AG04450 (cell line): Measurements from ENCODE around the gene PLPP3. TPM values are rescaled to one million over a fixed set of nuclear protein-coding genes. Genes with fewer than 3 reads are reported as not detected.
A peak's percentile ranks its signal among the peaks of the same experiment; 100 is the strongest.

Experiments
- CTCF ChIA-PET: fragments of 300-600, 350-600 bp; formaldehyde crosslinking; extraction: SDS; loops from one replicate; lab custom pipeline; 2022; ENCODE audit warnings: antibody characterized with exemption, inconsistent platforms; lab: Charles Lee
- POLR2A ChIA-PET: fragments of 350-600 bp; formaldehyde crosslinking; extraction: SDS; loops from one replicate; lab custom pipeline; 2021; ENCODE audit warnings: antibody characterized with exemption, inconsistent platforms; lab: Yijun Ruan, JAX
- DNase-seq: peaks from one replicate; pipeline ENCODE4 v3.0.0-alpha.2; 2011; ENCODE audit warnings: low read depth, low spot score
- H3K27ac ChIP-seq: one replicate; pipeline ENCODE4 v1.5.1; 2012; ENCODE audit warnings: low read depth, low read length, control low read depth
- H3K27me3 ChIP-seq: one replicate; pipeline ENCODE4 v1.6.0; 2012; ENCODE audit warnings: low read length; ENCODE audit not compliant: control insufficient read depth, insufficient read depth
- H3K4me3 ChIP-seq: 2 replicates; pipeline ENCODE4 v1.5.1; 2011; ENCODE audit warnings: mild to moderate bottlenecking, low read depth, low read length, control low read depth
- H3K9me3 ChIP-seq: 2 replicates; pipeline ENCODE4 v1.5.1; 2012; ENCODE audit warnings: low read length; ENCODE audit not compliant: control insufficient read depth, insufficient read depth
- polyA plus RNA-seq: library from polyadenylated mRNA; depleted of rRNA; stranded (reverse); fragments of >200 nt; gene quantifications from 2 replicates; pipeline ENCODE4 v1.2.3, GENCODE V29; 2011
- TF ChIP-seq, protein P1 (sequence below): IDR thresholded peaks from 2 replicates; pipeline ENCODE4 v1.5.1; 2011; ENCODE audit warnings: low read depth, low read length, control low read depth, inconsistent platforms

The PLPP3 gene
- polyA plus RNA-seq, 1 experiment: 210 TPM

DNA sequence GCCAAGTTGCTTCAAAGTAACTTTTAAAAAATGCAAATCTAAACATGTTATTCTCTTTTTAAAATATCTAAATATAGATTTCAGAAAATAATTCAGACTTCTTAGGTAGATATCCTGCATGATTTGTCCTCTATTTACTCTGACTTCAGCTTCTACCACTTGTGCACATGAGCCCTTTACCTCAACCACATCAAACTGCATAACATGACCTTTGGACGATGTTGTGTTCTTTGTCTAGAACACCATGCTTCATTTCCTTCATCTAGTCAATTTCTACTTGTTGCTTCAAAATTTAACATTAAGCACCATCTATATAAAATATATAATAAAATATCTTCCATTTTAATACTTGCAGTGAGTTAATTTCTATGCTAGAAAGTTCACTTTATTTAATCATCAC lies 96.9 kb downstream of the PLPP3 start:
- ChIA-PET CTCF (no interaction called here), POLR2A (no interaction called here)
- Histone ChIP-seq H3K27ac (no peak overlapping the region), H3K27me3 (no peaks in the 10 kb centered on the region), H3K4me3 (no peak overlapping the region), H3K9me3 (no peaks in the 10 kb centered on the region)
- TF ChIP-seq, protein P1, sequence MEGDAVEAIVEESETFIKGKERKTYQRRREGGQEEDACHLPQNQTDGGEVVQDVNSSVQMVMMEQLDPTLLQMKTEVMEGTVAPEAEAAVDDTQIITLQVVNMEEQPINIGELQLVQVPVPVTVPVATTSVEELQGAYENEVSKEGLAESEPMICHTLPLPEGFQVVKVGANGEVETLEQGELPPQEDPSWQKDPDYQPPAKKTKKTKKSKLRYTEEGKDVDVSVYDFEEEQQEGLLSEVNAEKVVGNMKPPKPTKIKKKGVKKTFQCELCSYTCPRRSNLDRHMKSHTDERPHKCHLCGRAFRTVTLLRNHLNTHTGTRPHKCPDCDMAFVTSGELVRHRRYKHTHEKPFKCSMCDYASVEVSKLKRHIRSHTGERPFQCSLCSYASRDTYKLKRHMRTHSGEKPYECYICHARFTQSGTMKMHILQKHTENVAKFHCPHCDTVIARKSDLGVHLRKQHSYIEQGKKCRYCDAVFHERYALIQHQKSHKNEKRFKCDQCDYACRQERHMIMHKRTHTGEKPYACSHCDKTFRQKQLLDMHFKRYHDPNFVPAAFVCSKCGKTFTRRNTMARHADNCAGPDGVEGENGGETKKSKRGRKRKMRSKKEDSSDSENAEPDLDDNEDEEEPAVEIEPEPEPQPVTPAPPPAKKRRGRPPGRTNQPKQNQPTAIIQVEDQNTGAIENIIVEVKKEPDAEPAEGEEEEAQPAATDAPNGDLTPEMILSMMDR: no peak
- no peak for DNase-seq

DNA sequence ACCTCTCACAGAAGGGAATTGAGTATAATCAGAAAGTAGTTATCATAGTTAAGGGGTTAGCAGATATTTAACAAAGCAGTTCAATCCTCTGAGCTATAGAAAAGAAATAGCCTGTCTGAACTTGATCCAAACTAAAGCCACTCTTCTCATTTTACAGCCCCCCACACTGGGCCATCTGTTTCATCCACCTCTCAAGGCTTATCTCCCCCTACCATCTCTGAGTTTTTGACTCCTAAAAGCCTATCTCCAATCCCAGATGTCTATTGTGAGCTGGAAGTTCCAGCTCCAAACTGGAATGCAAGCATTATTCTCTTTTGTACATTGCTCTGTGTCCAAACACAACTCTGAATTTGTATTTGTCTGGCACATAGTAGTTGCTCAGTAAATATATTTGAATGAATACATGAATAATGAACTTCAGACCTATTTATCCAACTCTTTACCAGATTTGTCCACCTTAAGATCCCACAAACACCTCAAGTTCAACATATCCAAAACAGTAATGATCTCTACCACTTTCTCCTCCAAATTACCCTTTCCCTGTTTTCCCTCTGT lies 98.1 kb downstream of the PLPP3 start:
- no peak overlapping the region for H3K4me3 ChIP-seq
- ChIA-PET CTCF (no interaction called here), POLR2A (no interaction called here)
- DNase-seq: no peak
- H3K9me3 ChIP-seq: no peaks in the 10 kb centered on the region
- TF ChIP-seq, protein P1: no peak
- H3K27ac ChIP-seq: no peak overlapping the region
- no peaks in the 10 kb centered on the region for H3K27me3 ChIP-seq

DNA sequence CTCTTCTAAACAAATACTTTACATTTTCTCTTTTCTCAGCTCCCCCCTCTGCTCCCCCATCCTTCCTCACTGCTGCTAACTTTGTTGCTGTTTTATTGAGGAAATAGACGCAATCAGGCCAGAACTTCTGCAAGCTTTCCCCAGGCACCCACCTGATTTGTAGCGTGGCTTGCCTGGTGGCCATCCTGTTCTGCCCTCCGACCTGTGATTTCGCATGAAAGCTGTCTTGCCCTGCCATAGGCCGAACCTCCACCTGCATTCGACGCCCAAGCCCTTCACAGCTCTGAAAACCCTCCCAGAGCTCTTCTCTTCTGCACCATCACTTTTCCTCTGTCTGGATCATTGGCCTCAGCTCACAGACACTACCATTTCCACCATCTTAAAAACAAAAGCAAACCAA lies 100.6 kb downstream of the PLPP3 start:
- DNase-seq: no peak
- Histone ChIP-seq H3K27me3 (no peaks in the 10 kb centered on the region), H3K4me3 (no peak overlapping the region), H3K9me3 (no peaks in the 10 kb centered on the region), H3K27ac (no peak overlapping the region)
- ChIA-PET CTCF (no interaction called here), POLR2A (no interaction called here)
- TF ChIP-seq, protein P1: no peak

DNA sequence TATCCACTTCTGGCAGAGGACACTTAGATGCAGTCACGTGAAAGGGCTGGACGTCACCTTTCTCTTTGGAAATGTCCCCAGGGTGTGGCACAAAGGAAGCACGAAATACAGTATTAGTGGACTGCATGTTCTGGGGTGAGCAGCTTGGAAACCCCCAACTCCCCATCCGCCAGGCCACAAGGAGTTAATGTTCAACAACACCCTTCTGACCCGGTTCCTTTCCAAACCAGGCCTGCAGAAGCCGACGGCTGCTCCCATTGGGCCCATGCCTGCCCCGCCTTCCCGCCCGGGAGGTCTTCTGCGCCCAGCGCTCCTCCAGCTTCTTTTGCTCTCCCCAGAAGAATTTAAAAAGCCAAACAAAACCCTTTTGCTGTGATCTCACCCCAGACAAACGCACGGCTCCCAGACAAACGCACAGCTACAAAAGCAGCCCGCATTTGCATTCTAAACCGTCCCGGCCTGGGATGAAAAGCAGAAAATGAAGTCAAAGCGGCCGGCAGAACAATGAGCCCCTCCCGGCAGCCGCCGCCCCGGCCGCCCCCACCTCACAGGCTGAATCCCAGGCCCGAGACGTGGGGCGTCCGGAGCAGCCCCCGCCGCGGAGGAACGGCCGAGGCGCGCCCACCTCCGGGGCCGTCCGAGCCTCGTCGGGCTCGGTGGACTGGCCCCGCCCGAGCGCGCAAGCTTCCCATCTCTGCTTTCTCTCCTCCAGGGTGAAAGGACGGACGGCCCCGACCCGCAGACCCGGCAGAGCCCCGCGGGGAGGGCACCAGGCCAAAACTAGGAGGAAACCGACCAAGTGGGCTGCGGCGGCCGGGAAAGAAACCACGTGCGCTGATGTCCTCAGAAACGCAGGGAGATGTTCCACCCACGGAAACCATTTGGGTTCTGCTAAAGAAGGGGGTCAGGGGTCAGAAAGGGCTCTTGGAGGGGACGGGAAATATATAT lies 101.9 kb downstream of the PLPP3 start:
- Histone ChIP-seq H3K27me3 (no peaks in the 10 kb centered on the region), H3K27ac (peak overlapping the region; percentile 73), H3K9me3 (no peaks in the 10 kb centered on the region), H3K4me3 (peak overlapping the region; percentile 61)
- POLR2A ChIA-PET: interaction anchor here (0.6 to 0.8 kb wide), 2 partner anchors 23 to 94 kb away, joined by 3 to 9 read pairs; no protein-coding TSS in a partner anchor
- TF ChIP-seq, protein P1: no peak
- peak; percentile 44 for DNase-seq
- CTCF ChIA-PET: interaction anchor here (0.7 kb wide), 2 partner anchors 16 to 283 kb away, joined by 3 to 4 read pairs; no protein-coding TSS in a partner anchor
